Pulmonary artery endothelial cell (primary cell): Measurements from ENCODE around the gene VPS11. TPM values are rescaled to one million over a fixed set of nuclear protein-coding genes. Genes with fewer than 3 reads are reported as not detected.
A peak's percentile ranks its signal among the peaks of the same experiment; 100 is the strongest.
"Not testable (repeated sequence)": the region's sequence is repeated elsewhere in the genome, so short reads cannot be mapped to it uniquely, and the experiment has no call there.

Source experiments
- DNase-seq: peaks from one replicate; pipeline ENCODE4 v3.0.0-alpha.2; 2011; ENCODE audit warnings: low read depth, low spot score
- total RNA-seq: library from RNA; depleted of rRNA; stranded (reverse); fragments of >200 nt; gene quantifications from 2 replicates; pipeline ENCODE4 v1.2.3, GENCODE V29; 2014

Gene VPS11
- total RNA-seq, result 21.5 and 27.4 TPM in 2 replicates

- peak; percentile 89 for DNase-seq
These were observed at the start of gene VPS11 for GRCh38 chr11:119067371-119068222. TSS of gene VPS11 (plus strand) at chr11:119067818. CDS start at chr11:119067824, 6 bp downstream.

GRCh38 chr11:119018074-119018938 lies 49.3 kb upstream of the VPS11 start, which contains the start of the genes RPS25 and TRAPPC4:
TSS of gene RPS25 (minus strand) at chr11:119018343. CDS start at chr11:119018284, 59 bp downstream.
TSS of gene TRAPPC4 (plus strand) at chr11:119018766. CDS start at chr11:119018796, 30 bp downstream.
- DNase-seq, result peak; percentile 88

GRCh38 chr11:119019996-119020395 lies 47.6 kb upstream of the VPS11 start:
- DNase-seq, result no peak

GRCh38 chr11:119021631-119022030 lies 46.0 kb upstream of the VPS11 start:
- no peak for DNase-seq

GRCh38 chr11:119023741-119024140 lies 43.9 kb upstream of the VPS11 start:
- DNase-seq, result no peak

- DNase-seq, result no peak
These were observed 43.1 kb upstream of the VPS11 start for GRCh38 chr11:119024430-119025098.

GRCh38 chr11:119025099-119025473 lies 42.5 kb upstream of the VPS11 start:
- no peak for DNase-seq

- no peak for DNase-seq
These were observed 42.1 kb upstream of the VPS11 start for GRCh38 chr11:119025541-119025940.

GRCh38 chr11:119025978-119026766 lies 41.4 kb upstream of the VPS11 start:
- DNase-seq, result no peak

GRCh38 chr11:119026970-119027369 lies 40.6 kb upstream of the VPS11 start:
- DNase-seq, result no peak

GRCh38 chr11:119027561-119028345 lies 39.9 kb upstream of the VPS11 start:
- DNase-seq, result no peak

- no peak for DNase-seq
These were observed 39.1 kb upstream of the VPS11 start for GRCh38 chr11:119028346-119029068.

GRCh38 chr11:119029069-119029339 lies 38.6 kb upstream of the VPS11 start:
- DNase-seq, result no peak

- DNase-seq, result no peak
These were observed 38.1 kb upstream of the VPS11 start for GRCh38 chr11:119029340-119030028.

- DNase-seq, result no peak
These were observed 37.6 kb upstream of the VPS11 start for GRCh38 chr11:119030029-119030328.

GRCh38 chr11:119030329-119031047 lies 37.1 kb upstream of the VPS11 start, which contains the start of gene SLC37A4:
TSS of gene SLC37A4 (minus strand) at chr11:119030877.
- peak; percentile 91 for DNase-seq

GRCh38 chr11:119031912-119032280 lies 35.7 kb upstream of the VPS11 start:
- DNase-seq, result no peak

- DNase-seq, result not testable (repeated sequence)
These were observed 34.2 kb upstream of the VPS11 start for GRCh38 chr11:119033421-119033820.
